HG03095 (cell line): ENCODE measurements around the gene TMEM135.
"Not testable (repeated sequence)": the region's sequence is repeated elsewhere in the genome, so short reads cannot be mapped to it uniquely, and the experiment has no call there.

Source experiments
- ATAC-seq: cut with Tn5 transposase; IDR thresholded peaks from one replicate; pipeline ENCODE4 v1.9.1; 2021; ENCODE audit warnings: moderate library complexity; ENCODE audit not compliant: unreplicated experiment

TMEM135 gene

DNA sequence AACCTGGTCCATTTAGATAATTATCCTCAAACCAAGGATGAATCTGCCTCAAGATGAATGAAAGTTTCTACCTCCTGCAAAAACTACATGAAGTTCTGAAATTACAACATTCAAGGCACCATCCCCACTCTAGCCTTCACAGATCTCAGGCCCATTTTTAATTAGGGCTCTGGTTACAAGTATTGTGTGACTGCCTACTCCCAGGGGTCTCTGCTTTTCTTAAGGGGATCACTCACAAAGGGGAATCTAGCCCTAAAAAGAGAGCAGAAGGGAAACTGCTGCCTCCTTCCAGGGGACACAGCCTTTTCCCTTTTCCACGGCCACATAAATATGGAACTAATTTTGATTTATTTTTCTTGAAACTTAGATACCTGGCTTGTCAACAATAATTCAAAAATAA, 17.4 kb upstream of the TMEM135 start:
- no peak for ATAC-seq

DNA sequence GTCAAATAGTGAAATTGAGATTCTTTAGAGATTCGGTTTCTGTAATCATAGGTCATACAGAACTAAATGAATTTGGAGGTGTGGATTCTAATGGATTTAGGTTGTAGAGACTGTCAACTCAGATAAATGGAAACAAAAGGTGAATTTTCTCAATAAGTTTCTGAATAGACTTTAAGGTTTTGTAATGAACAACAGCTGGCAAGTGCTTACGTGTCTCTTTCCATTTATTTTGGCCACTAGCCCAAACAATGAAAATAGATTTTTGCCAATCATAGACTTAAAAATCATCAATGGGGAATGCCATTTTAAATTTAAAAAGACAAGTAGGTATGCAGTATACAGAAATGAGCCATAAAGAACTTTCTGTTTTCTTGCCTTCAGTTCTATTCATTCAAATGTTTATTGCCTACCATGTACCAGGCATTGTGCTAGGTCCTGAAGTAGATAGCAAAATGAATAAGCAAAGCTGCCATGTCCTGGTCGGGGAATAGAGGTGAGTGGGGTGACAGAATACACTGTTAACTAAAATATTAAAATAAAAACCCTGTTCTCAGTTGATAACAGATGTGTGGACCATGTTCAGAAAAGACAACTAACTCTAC, 16.9 kb upstream of the TMEM135 start:
- ATAC-seq = no peak

DNA sequence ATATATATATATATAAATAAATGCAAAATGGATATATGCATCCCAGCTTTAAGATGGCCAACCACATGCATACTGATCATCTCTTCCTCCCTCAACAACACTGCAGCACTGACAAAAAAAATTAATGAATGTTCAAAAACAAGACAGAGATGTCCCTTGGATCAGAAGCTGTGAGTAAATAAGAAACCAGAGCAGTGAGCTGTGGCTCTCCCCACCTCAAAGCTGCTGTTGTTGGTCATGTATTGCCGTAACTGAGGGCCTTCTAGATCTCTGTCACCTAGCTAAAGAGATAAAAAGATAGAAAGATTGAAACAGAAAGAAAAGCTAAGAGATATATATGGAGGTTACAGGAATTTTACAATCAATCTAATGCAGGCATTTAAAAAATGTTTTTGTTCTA, 15.5 kb upstream of the TMEM135 start:
- ATAC-seq = no peak

DNA sequence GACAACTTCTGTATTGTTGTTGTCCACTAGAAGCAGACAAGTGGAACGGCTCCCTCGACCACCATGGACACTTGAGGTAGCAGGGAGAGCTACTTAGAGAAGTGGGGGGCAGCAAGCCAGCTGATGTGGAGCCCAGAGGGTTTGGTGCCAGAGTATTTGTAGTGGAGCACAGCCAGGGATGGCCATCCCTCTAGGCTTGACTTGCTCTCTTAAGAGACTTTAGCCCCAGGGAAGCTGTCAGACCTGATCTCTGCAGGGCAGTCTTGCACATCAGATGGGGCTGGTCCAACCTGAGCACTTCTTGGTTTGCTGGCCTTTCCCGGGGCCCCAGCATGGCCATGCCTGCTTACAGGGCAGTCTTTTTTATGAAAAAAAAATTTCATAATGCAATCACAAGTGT, 15.0 kb upstream of the TMEM135 start:
- no peak for ATAC-seq

DNA sequence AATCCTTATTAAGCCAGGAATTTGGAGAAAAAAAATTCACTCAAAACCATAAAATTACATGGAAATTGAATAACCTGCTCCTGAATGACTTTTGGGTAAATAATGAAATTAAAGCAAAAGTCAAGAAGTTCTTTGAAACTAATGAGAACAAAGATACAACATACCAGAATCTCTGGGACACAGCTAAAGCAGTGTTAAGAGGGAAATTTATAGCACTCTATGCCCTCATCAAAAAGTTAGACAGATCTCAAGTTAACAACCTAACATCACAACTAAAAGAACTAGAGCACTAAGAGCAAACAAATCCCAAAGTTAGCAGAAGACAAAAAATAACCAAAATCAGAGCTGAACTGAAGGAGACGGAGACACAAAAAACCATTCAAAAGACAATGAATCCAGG, 11.3 kb upstream of the TMEM135 start:
- not testable (repeated sequence) for ATAC-seq

DNA sequence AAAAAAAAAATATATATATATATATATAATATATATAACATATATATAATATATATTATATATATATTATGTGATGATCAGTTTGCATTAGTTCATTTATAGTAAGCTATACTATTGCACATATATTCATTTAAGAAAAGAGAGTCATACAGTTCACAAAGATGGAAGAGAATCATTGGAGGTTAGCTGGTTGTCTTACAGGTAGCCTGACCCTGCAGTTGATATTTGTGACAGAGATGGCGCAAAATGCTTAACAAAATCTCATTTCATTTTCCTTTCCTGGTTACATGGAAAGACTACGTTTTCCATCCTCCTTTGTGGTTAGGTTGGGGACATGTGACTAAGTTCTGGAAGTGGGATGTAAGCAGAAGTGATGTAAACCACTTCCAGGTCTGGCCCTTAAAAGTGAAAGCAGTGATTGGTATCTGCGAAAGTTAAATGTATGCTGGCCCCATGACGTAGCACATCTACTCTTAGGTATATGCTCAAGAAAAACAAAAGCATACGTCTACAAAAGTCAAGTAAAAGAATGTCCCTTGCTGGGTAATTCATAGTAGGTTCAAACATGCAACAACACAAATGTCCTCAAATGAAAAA, 7.2 kb upstream of the TMEM135 start:
- ATAC-seq = no peak

DNA sequence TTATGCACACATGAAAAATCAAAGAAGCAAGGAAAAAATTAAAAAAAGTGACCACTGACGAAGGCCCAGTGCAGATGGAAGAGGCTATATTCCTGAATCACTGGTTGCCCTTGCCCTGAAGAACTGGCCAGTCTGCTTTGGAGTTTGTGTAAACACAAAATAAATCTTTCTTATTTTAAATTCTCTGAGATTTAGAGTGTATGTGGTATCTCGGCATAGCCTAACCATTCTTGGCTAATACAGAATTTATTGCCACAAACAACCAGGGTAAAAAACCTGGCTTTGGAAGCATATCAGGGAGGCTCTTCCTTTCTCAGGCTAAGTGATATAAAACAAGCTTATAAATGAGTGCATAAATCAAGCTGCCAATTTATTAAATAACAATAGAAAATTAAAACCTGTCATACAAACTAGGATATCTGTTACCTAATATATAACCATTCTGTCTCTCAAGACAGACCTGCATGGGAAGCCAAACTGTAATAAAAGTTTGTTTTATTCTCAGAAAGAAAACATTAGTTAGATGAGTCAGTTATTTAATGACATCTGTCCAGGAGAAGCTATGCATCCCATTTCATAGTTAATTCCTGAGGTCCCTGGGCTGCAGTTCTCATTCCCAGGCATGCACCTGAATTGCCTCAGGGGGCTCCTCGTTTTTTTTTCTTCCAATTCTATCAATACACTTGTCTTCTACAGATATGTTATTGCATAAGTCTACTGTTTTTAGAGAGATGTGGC, 6.1 kb upstream of the TMEM135 start:
- ATAC-seq = no peak

DNA sequence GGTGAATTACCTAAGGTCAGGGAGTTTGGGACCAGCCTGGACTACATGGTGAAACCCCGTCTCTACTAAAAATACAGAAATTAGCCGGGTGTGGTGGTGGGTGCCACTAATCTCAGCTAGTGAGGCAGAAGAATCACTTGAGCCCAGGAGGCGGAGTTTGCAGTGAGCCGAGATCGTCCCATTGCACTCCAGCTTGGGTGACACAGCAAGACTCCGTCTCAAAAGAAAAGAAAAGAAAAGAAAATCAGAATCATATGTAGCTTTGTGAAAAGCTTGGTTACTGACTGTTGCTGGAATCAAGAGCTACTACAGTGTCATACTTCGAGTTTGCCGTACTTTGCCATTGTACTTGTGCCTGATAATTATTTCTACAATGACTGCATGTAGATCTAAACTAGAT, 4.2 kb upstream of the TMEM135 start:
- ATAC-seq = no peak

DNA sequence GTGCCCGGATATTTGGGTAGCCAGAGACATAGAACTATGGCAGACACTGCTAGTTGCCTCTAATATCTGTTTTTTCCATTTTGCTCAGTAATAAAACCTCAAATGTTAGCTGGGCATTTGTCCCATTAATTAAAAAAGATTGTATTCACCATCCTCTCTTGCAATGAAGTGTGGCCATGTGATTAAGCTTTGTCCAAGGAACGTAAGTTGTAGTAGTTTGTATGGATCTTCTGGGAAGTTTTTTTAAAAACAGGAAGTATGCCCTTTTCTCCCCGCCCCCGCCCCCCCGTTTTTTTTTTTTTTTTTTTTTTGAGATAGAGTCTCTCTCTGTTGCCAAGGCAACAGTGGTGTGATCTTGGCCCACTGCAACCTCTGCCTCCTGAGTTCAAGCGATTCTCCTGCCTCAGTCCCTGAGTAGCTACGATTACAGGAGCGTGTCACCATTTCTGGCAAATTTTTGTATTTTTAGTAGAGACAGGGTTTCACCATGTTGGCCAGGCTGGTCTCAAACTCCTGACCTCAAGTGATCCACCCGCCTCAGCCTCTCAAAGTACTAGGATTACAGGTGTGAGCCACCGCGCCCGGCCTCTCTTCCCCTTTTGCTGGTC, 1.7 kb upstream of the TMEM135 start:
- ATAC-seq = no peak

DNA sequence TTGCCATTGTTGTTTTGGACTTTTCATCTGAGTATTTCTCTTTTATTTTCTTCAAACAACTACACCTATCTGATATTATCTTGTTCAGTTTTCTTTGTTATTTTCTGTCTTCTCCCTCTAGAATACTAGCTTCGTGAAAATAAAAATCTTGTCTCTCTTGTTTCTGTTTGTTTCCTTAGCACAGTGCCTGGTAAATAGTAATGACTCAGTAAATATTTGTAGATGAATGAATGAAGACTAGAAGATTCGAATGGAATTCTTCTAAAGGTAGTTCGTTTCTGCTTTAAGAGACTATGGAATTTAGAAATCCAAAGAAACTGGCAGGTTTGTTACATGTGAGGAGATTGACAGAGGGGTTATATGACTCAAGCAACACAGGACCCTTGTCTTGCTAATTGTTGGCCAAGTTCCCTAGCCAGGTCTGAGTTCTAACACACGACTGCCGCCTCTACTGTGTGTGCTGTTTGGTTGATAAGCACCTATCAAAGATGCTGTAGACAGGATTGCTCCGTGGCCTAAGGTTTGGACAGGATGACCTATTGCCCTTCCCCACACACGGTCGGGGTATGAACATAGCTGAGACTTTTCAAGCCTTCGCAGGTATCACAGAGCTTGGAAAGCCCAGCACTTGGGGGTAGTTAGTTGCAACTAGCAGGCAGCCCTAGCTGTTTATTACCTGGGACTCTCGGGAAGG, 831 bp upstream of the TMEM135 start:
- peak; percentile 2 for ATAC-seq

DNA sequence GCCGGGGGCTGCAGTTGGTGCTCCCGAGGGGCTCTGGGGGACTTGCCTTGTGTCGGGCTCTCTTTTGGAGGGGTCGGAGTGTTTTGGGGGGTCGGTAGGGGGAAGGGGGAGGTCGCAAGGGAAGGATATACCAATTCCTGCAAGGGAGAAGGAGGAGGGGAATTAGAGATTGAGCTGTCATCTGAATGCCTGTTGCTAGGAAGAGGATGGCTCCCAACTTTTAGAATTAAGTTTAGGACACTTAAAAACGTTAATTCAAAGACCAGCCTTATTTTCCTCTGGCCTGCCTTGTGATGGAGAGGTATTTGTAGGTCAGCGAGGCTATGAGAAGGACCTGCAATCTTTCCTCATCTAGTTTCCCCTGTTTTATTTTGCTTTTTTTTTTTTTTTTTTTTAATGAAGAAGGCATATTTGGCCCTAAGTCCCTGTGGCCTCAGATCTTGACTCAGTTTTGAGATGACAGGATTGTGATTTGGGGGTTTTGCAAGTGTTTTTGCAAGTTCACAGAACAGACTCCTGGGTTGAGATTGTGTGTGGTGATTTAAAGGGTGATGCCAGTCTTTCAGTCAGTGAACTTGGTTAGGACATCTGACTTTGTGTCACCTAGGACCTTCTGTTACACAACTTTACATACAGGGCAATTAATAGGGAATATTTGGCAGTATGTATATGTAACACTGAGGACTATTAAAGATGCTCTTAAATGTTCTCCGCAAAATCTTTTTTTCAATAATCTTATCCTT, 672 bp downstream of the TMEM135 start:
- ATAC-seq = no peak

DNA sequence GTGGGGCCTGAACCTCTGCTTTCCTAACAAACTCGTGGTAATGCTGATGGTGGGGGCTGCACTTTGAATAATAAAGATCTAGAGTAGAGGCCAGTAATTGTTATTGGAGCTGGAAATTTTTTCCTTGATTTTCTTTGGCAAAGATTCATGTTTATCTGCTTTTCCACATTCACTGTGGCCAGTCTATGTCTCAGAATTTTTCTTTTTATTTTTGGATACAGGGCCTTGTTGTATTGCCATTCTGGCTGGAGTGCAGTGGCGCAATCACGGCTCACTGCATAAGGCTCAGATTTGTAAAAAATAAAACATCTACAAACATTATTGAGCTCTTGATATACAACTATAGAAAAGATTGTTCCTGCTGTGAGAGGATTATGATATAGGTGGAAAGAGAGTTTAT, 1.6 kb downstream of the TMEM135 start:
- ATAC-seq = no peak

DNA sequence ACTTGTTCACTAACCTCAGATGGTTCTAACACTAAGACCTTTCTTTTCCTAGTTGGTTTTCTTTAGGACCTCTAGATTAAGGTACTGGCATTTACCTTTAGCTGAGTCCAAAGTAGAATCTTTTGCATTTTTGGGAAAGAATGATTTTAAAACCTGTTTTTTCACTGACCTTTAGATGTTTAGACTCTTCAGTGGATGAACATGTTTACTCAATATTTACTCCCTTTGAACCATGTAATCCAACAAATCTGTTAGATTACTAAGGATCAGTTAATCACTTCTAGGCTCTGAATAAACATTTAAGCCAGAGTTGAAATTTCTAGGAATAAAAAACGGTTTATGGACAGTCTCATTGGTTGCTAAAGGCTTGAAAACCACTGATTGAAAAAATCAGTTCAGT, 6.2 kb downstream of the TMEM135 start:
- no peak for ATAC-seq

DNA sequence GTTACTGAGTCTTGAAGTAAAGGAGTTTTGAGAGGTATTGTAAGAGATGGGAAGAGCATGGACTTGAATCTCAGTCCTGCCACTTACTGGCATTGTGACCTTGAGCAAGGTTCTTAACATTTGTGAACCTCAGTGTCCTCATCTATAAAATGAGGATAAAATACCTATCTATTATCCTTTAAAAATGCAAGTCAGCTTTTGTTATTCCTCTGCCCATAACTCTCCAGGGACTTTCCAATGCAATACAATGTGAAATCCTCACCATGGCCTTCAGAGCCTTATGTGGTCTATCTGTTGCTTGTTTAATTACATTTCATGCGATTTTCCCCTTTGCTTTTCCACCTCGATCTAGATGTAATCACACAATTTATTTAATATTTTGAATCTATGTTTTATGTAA, 9.1 kb downstream of the TMEM135 start:
- no peak for ATAC-seq

DNA sequence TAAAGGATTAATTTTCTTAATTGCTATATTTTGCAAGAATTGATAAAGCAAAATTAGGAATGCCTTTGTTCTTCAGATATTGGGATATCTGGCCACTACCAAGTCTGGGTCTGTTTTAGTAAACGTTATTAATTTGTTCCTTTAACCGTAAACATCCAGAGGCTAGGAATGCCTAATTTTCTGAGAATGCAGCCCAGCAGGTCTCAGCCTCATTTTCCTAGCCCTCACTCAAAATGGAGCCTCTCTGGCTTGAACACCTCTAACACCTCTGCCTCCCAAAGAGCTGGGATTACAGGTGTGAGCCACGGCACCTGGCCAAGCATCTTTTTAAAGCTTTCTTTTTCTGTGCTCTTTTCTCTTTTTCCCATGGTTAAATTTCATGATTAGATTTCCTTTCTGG, 18.4 kb downstream of the TMEM135 start:
- ATAC-seq = no peak

DNA sequence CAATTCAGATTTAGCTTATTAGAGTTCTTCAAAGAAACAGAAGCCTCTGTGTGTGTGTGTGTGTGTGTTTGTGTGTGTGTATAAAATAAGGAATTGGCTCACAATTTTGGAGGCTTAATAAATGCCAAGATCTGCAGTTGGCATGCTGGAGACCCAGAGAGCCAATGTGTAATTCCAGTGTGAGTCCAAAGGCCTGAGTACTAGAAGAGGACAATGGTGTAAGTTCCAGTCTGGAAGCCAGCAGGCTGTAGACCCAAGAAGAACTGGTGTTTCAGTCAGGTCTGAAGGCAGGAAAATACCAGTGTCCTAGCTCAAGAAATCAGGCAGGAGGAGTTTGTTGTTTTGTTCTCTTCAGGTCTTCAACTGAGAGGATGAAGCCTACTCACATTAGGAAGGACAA, 20.0 kb downstream of the TMEM135 start:
- ATAC-seq = no peak

DNA sequence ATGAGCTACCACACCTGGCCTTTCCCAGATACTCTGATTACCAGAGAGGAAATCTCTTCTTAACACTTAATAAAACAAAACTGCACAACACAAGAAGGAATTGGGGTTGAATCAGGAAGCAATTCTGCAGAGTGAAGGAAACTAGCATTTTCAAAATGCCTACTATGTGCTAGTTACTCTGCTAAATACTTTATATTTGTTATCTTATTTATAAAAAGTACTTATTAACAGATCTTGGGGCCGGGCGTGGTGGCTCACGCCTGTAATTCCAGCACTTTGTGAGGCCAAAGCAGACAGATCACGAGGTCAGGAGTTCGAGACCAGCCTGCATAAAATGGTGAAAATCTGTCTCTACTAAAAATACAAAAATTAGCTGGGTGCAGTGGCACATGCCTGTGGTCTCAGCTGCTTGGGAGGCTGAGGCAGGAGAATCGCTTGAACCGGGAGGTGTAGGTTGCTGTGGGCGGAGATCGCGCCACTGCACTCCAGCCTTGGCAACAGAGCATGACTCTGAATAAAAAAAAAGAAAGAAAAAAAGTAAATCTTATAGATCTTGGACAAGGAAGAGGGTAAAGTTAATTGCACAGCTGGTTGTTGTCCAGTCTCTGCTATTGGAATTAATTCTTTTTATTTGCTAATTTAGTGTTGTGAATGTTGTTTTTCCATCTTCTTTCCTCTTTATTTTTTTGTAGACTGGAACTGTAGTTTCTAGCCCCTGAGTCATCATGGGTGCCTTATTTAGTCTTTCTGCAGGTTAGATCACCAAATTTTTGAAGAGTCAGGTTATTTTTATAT, 22.1 kb downstream of the TMEM135 start:
- ATAC-seq = no peak

DNA sequence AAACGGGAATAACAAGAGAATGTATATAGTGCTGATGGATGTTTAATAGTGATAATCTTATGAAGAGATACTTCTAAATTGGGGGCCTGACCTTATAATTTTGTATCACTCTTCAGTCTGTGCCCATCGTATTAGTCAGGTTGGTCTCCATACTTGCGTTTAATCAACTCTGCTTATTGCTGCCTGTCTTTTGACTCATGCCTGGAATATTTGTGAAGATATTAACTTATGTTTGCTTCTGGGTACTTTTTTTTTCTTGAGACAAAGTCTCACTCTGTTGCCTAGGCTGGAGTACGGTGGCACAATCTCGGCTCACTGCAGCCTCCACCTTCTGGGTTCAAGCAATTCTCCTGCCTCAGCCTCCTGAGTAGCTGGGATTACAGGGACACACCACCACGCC, 24.0 kb downstream of the TMEM135 start:
- ATAC-seq = no peak

DNA sequence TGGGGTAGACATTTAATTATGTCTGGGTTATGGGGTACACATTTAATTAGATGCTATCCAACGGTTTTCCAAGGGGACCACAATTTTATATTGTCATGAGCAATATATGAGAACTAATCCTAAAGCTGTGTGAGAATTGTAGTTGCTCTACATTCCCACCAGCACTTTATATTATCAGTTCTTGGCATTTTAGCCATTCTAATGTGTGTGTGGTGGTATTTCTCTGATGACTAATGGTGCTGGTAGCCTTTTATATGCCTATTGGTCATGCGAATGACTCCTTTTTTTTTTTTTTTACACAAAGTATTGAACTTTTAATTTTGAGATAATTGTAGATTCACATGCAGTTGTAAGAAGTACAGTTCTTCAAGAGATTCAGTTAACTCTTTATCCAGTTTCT, 26.2 kb downstream of the TMEM135 start:
- ATAC-seq = no peak

DNA sequence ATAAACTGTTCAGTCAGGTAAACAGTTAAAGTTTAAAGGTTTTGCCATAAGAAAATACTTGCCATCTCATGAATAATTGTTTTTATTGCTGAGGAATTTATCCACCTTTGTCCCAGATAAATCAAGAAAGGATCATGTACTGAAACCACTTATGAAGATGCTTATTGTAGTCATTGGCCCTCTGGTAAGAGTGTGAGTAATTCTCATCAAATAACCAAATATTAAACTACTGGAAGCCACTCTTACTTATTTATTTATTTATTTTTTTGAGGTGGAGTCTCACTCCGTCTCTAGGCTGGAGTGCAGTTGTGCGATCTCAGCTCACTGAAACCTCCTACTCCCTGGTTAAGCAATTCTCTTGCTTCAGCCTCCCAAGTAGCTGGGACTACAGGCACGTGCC, 35.1 kb downstream of the TMEM135 start:
- no peak for ATAC-seq
